Lower leg skin (tissue), 4 donors: ENCODE results near the gene CXCL9. TPM values are rescaled to one million over a fixed set of nuclear protein-coding genes. Genes with fewer than 3 reads are reported as not detected.
"Not testable (repeated sequence)": the region's sequence is repeated elsewhere in the genome, so short reads cannot be mapped to it uniquely, and the experiment has no call there.

Source experiments
- DNase-seq, 2 donors: peaks; one replicate each; pipeline ENCODE4 v3.0.0-alpha.2; 2019; ENCODE audit warnings: low spot score in 2 of 2
- H3K4me3 ChIP-seq: fragments of 200-600 bp; sonication (generic); 2 replicates; pipeline ENCODE4 v1.5.1; 2017; ENCODE audit warnings: mild to moderate bottlenecking, low read depth; ENCODE audit not compliant: poor library complexity, severe bottlenecking
- POLR2A ChIP-seq, 2 donors: fragments of 450-650 bp; IDR thresholded peaks; one replicate each; pipeline ENCODE4 v1.6.1; 2016 to 2017; ENCODE audit warnings: antibody characterized with exemption in 2 of 2, mild to moderate bottlenecking in 1 of 2, moderate library complexity in 1 of 2
- WGBS, 2 donors: methylation state at CpG; one replicate each; pipeline ENCODE4 v1.1.5; 2018; 5-methylcytosine and 5-hydroxymethylcytosine counted together
- intact Hi-C: fragments of 100-400 bp; cut with DNase I; formaldehyde crosslinking; loops from one replicate; pipeline ENCODE4 v1.15.0; 2023; ENCODE audit warnings: low total_unique reads
- total RNA-seq, 4 donors: library from RNA; depleted of rRNA; stranded (reverse); fragments of >200 nt; gene quantifications; one replicate each; pipeline ENCODE4 v1.1.0, GENCODE V29; 2016
- TF ChIP-seq, protein P1 (sequence below), 3 donors: fragments of 450-650 bp; IDR thresholded peaks; one replicate each; pipeline ENCODE4 v1.5.1; 2016; ENCODE audit warnings: antibody characterized with exemption in 3 of 3, mild to moderate bottlenecking in 3 of 3, moderate library complexity in 2 of 3

Gene CXCL9
- total RNA-seq: 1 to 10 TPM in 1 of 4 donors, under 1 TPM in 2, not detected in 1; 0.10 to 1.3 (median 0.63) TPM

DNA sequence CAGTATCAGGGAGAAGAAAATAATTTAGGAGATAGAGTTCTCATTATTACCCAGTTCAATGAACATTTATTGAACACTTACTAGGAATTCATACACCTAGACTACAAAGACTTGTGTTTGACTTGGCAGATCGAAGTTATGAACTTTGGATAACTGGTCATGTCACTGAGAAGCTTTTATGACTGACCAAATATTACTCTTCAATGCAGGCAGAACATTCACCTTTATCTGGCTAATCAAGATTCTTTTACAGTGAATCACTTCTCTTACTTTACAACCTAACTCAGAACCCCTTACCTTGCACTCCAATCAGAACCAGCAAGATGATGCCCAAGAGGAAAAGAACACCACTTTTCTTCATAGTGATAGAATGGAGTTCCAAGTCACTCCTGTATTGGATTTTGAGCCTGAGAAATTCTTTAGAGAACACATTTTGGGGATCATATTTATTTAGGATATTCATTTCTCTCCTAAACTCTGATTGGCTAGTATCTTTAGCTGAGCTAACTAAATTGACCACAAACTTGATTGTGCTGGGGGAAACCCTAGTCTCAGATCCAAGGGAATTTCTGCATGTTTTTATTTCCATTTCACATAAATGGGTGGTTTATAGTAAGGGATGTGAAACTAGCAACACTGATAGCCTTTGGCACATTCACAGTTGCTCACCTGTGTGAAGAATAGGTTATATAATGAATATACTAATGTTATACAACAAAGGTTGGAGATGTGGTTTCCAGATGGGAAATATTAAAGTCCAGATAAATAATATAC is at the start of gene CXCL9:
Gene CXCL9, minus strand, starts transcription at position 421 of the 774 bp plus-strand sequence. Its CDS starts 60 bp downstream, at position 361.
- intact Hi-C loops: no loop called here
- 55 to 57% methylated on average over 1 of the region's 1 CpG for WGBS, 2 donors
- no peak for DNase-seq
- no peak for TF ChIP-seq POLR2A (IDR thresholded peaks at IDR 0.05)
- TF ChIP-seq, protein P1, sequence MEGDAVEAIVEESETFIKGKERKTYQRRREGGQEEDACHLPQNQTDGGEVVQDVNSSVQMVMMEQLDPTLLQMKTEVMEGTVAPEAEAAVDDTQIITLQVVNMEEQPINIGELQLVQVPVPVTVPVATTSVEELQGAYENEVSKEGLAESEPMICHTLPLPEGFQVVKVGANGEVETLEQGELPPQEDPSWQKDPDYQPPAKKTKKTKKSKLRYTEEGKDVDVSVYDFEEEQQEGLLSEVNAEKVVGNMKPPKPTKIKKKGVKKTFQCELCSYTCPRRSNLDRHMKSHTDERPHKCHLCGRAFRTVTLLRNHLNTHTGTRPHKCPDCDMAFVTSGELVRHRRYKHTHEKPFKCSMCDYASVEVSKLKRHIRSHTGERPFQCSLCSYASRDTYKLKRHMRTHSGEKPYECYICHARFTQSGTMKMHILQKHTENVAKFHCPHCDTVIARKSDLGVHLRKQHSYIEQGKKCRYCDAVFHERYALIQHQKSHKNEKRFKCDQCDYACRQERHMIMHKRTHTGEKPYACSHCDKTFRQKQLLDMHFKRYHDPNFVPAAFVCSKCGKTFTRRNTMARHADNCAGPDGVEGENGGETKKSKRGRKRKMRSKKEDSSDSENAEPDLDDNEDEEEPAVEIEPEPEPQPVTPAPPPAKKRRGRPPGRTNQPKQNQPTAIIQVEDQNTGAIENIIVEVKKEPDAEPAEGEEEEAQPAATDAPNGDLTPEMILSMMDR (IDR thresholded peaks at IDR 0.05): no peak
- H3K4me3 ChIP-seq: no peak within 1 kb of the TSS

DNA sequence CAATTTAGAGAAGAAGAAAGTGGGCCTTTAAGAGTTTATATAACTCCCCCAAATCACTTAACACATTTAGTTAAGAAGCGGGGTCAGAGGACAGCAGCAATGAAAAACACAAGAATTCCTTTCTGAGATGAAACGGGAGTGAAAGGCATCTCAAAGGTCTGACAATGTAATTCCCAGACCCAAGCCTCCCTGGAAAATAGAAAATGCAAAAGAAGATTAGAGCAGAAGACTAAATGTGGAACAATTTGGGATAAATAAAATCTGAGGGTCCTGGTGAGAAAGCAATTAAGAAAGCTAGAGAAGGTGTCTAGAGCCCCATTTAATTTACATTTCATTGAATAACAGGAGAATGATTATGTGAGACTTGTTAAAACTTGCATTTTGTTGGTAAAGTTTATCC is 48.1 kb upstream of the CXCL9 start:
- TF ChIP-seq POLR2A (IDR thresholded peaks at IDR 0.05): no peak
- TF ChIP-seq, protein P1 (IDR thresholded peaks at IDR 0.05): no peak

DNA sequence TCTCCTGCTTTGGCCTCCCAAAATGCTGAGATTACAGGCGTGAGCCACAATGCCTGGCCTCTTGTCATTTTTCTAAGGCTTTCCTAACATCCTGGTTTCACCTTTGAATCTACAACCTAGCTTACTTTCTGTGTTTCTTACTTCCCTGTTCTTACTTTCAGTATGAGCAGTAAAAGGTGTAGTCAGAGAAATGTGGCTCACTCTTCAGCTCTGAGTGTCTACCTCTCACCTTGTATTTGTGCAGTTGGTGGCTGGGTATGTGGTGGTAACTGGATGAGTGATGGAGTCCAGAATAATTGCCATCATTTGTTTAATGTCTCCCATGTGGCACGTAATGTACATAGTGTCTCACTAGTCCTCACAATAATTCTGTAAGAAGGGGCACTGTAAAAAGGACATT is 47.7 kb upstream of the CXCL9 start:
- 73 to 81% methylated on average over 2 of the region's 2 CpGs for WGBS, 2 donors
- no peak for DNase-seq
- intact Hi-C loops: no loop called here

More for the DNA sequence above, 48.1 kb upstream of the CXCL9 start:
- 47 to 71% methylated on average over 2 of the region's 2 CpGs for WGBS, 2 donors
- intact Hi-C loops: no loop called here
- H3K4me3 ChIP-seq: no peak overlapping the region
- DNase-seq: no peak

DNA sequence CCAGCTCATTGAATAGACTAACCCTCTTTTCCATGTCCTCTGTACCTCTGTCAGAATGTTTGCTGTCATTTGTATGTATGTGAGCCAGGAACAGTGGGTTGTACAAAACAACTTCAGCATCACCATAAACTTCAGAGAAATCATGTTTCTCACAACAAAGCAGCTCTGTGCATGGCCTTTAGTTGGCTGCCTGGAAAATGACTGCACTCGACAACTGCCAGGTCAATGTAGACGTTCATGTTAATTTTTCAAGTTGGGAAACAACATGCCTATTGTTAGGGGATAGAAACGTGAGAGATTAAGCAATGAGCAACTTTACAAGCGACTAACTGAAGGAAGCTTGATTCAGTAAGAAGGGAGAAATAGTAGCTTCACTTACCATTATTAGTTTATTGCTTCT is 46.4 kb upstream of the CXCL9 start:
- intact Hi-C loops: no loop called here
- WGBS, 2 donors: 27 to 37% methylated on average over 4 of the region's 4 CpGs
- H3K4me3 ChIP-seq: no peak overlapping the region
- no peak for DNase-seq
- TF ChIP-seq, protein P1 (IDR thresholded peaks at IDR 0.05): no peak
- TF ChIP-seq POLR2A (IDR thresholded peaks at IDR 0.05): no peak

More for the DNA sequence above, 47.7 kb upstream of the CXCL9 start:
- H3K4me3 ChIP-seq: no peak overlapping the region
- TF ChIP-seq, protein P1 (IDR thresholded peaks at IDR 0.05): no peak
- TF ChIP-seq POLR2A (IDR thresholded peaks at IDR 0.05): no peak

DNA sequence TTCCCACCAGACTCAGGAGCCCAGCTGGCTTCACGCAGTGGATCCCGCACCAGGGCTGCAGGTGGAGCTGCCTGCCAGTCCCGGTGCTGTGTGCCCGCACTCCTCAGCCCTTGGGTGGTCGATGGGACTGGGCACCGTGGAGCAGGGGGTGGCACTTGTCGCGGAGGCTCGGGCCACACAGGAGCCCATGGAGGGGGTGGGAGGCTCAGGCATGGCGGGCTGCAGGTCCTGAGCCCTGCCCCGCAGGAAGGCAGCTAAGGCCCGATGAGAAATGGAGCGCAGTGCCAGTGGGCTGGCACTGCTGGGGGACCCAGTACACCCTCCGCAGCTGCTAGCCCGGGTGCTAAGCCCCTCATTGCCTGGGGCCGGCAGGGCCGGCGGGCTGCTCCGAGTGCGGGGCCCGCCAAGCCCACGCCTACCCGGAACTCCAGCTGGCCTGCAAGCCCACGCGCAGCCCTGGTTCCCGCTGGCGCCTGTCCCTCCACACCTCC is 43.3 kb upstream of the CXCL9 start:
- H3K4me3 ChIP-seq, DNase-seq, intact Hi-C loops: not testable (repeated sequence)
- 86 to 88% methylated on average over 15 to 20 of the region's 27 CpGs for WGBS, 2 donors

DNA sequence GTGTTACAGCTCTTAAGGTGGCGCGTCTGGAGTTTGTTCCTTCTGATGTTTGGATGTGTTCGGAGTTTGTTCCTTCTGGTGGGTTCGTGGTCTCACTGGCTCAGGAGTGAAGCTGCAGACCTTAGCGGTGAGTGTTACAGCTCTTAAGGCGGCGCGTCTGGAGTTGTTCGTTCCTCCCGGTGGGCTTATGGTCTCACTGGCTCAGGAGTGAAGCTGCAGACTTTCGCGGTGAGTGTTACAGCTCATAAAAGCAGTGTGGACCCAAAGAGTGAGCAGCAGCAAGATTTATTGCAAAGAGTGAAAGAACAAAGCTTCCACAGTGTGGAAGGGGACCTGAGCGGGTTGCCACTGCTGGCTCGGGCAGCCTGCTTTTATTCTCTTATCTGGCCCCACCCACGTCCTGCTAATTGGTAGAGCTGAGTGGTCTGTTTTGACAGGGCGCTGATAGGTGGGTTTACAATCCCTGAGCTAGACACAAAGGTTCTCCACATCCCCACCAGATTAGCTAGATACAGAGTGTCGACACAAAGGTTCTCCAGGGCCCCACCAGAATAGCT is 42.6 kb upstream of the CXCL9 start:
- H3K4me3 ChIP-seq, intact Hi-C loops, DNase-seq: not testable (repeated sequence)
- WGBS, 2 donors: 73 to 83% methylated on average over 17 of the region's 17 CpGs

DNA sequence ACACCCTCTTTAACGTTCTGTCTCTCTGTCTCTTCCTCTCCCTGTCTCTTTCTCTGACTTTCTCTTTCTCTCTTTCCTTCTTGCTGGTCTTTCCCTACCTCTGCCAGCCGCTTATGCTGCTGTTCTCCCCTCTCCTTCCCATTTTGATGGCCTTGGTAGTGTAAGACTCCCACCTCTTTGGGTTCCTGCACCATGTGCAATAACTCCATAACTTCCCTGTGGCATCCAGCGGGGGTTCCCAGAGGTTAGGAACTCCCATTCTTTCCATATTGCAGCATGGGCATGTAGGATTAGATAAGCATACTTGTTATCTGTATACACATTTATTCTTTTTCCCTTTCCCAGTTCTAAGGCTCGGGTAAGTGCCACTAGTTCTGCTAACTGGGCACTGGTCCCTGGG is 37.4 kb upstream of the CXCL9 start:
- intact Hi-C loops: not testable (repeated sequence)

DNA sequence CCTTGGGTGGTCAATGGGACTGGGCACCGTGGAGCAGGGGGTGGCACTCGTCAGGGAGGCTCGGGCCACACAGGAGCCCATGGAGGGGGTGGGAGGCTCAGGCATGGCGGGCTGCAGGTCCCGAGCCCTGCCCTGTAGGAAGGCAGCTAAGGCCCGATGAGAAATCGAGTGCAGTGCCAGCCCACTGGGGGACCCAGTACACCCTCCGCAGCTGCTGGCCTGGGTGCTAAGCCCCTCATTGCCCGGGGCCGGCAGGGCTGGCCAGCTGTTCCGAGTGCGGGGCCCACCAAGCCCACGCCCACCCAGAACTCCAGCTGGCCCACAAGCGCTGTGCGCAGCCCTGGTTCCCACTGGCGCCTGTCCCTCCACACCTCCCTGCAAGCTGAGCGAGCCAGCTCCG is 36.0 kb upstream of the CXCL9 start:
- intact Hi-C loops, DNase-seq, H3K4me3 ChIP-seq: not testable (repeated sequence)
- WGBS, 2 donors: 90 to 99% methylated on average over 6 to 12 of the region's 18 CpGs

More for the DNA sequence above, 37.4 kb upstream of the CXCL9 start:
- H3K4me3 ChIP-seq, DNase-seq: not testable (repeated sequence)
- WGBS, 2 donors: 87 to 91% methylated on average over 4 of the region's 4 CpGs

DNA sequence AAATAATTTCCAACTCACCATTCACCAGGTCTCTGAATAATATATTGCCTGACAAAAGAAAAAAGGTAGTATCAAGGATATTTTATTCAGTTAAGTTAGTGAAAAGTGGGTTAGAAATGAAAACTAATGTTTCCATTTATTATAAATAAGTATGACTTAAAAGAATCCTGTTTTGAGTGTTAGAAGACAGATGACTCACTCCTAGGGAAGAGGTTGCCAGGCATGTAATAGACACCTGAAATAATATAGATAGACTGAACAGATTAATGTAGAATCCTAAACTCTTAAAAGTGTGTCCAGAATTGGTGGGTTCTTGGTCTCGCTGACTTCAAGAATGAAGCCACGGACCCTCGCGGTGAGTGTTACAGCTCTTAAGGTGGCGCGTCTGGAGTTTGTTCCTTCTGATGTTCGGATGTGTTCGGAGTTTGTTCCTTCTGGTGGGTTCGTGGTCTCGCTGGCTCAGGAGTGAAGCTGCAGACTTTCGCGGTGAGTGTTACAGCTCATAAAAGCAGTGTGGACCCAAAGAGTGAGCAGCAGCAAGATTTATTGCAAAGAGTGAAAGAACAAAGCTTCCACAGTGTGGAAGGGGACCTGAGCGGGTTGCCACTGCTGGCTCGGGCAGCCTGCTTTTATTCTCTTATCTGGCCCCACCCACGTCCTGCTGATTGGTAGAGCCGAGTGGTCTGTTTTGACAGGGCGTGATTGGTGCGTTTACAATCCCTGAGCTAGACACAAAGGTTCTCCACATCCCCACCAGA is 35.1 kb upstream of the CXCL9 start:
- WGBS, 2 donors: 75 to 94% methylated on average over 17 to 18 of the region's 18 CpGs
- H3K4me3 ChIP-seq, DNase-seq, intact Hi-C loops: not testable (repeated sequence)
